HG03097 (cell line): ENCODE results near the gene SHB.

Experiments
- ATAC-seq: cut with Tn5 transposase; IDR thresholded peaks from one replicate; pipeline ENCODE4 v1.9.1; 2021; ENCODE audit not compliant: unreplicated experiment, low FRiP score

SHB gene

GRCh38 chr9:37923796-37924427 lies 145.1 kb downstream of the SHB start:
- no peak for ATAC-seq

- ATAC-seq, result no peak
Observed at GRCh38 chr9:37923118-37923795, 145.8 kb downstream of the SHB start.

GRCh38 chr9:37922363-37923117 lies 146.5 kb downstream of the SHB start:
- no peak for ATAC-seq

- ATAC-seq, result no peak
Observed at GRCh38 chr9:37921546-37922300, 147.3 kb downstream of the SHB start.

GRCh38 chr9:37921168-37921510 lies 147.9 kb downstream of the SHB start:
- ATAC-seq, result no peak

GRCh38 chr9:37920471-37921167 lies 148.4 kb downstream of the SHB start:
- no peak for ATAC-seq

GRCh38 chr9:37919956-37920335 lies 149.1 kb downstream of the SHB start:
- ATAC-seq, result no peak

- ATAC-seq, result no peak
Observed at GRCh38 chr9:37919246-37919955, 149.6 kb downstream of the SHB start.

- no peak for ATAC-seq
Observed at GRCh38 chr9:37918665-37919170, 150.3 kb downstream of the SHB start.

- ATAC-seq, result no peak
Observed at GRCh38 chr9:37917801-37918664, 151.0 kb downstream of the SHB start.

- no peak for ATAC-seq
Observed at GRCh38 chr9:37917313-37917731, 151.7 kb downstream of the SHB start.

GRCh38 chr9:37916471-37917312 lies 152.3 kb downstream of the SHB start:
- no peak for ATAC-seq

GRCh38 chr9:37915911-37916470 lies 153.0 kb downstream of the SHB start:
- no peak for ATAC-seq

GRCh38 chr9:37914701-37915358 lies 154.2 kb downstream of the SHB start:
- no peak for ATAC-seq

- ATAC-seq, result no peak
Observed at GRCh38 chr9:37914154-37914551, 154.9 kb downstream of the SHB start.

- peak; percentile 70 for ATAC-seq
Observed at GRCh38 chr9:37913480-37914153, 155.4 kb downstream of the SHB start.
